Measurements from ENCODE around the gene RPRD1B. TPM values are rescaled to one million over a fixed set of nuclear protein-coding genes. Genes with fewer than 3 reads are reported as not detected.

The RPRD1B gene
- total and polyA plus RNA-seq, 2 of the 13 experiments (the other 11 are each of a cell fraction or from before 2014, with no cell fraction given), result 31.1 to 41.5 TPM

DNA sequence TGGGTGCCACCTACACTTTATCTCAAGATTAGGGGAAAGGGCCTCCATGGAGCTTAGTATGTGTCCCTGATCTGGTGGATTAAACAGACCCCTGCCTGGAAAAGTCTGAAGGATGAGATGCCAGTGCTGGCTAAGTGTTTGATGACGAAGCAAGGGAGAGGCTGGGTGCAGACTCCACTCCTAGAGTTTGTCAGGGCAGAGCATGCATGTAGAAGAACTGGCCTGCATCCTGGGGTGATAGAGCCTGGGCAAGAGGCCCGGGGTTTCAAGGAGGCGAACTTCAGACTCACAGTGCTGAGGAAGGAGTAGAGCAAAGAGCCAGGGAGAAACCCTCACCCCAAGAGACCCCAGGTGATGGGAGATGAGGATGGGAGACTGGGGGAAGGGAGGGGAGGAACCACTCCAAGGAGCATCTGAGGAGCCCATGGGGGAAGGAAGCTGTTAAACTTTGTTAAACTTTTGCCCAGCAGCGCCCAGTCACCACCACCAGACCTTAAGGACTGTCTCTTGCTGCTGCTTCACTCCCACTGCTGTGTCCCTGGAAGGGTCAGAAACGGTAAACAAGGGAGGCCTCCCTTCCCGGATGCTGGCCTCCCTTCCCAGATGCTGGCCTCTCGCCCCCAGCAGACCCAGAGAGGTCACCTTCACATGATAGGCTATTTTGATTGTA, 61.6 kb downstream of the RPRD1B start (continued):
- TF ChIP-seq, protein P1, sequence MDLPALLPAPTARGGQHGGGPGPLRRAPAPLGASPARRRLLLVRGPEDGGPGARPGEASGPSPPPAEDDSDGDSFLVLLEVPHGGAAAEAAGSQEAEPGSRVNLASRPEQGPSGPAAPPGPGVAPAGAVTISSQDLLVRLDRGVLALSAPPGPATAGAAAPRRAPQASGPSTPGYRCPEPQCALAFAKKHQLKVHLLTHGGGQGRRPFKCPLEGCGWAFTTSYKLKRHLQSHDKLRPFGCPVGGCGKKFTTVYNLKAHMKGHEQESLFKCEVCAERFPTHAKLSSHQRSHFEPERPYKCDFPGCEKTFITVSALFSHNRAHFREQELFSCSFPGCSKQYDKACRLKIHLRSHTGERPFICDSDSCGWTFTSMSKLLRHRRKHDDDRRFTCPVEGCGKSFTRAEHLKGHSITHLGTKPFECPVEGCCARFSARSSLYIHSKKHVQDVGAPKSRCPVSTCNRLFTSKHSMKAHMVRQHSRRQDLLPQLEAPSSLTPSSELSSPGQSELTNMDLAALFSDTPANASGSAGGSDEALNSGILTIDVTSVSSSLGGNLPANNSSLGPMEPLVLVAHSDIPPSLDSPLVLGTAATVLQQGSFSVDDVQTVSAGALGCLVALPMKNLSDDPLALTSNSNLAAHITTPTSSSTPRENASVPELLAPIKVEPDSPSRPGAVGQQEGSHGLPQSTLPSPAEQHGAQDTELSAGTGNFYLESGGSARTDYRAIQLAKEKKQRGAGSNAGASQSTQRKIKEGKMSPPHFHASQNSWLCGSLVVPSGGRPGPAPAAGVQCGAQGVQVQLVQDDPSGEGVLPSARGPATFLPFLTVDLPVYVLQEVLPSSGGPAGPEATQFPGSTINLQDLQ (CRISPR knock-in tag; IDR thresholded peaks at IDR 0.05), result no peak
- TF ChIP-seq ZFP36L1 (CRISPR knock-in tag; IDR thresholded peaks at IDR 0.05) (0 out of 2 replicates have a peak, but pooled peaks have one; percentile 35), ZNF790 (CRISPR knock-in tag; IDR thresholded peaks at IDR 0.05; ENCODE audit: borderline replicate concordance) (no peak), ZNF816 (CRISPR knock-in tag; IDR thresholded peaks at IDR 0.05; ENCODE audit: borderline replicate concordance) (no peak), KMT2A (CRISPR knock-in tag; IDR thresholded peaks at IDR 0.05) (no peak), ZNF260 (CRISPR knock-in tag; IDR thresholded peaks at IDR 0.05; ENCODE audit: borderline replicate concordance, low read depth) (no peak), ZNF225 (CRISPR knock-in tag; IDR thresholded peaks at IDR 0.05) (0 out of 2 replicates have a peak, but pooled peaks have one; percentile 52), ZNF224 (CRISPR knock-in tag; IDR thresholded peaks at IDR 0.05) (no peak), ZNF878 (CRISPR knock-in tag; IDR thresholded peaks at IDR 0.05) (peak; percentile 41; the same call in 1 of the 2 replicates), CAMTA2 (CRISPR knock-in tag; IDR thresholded peaks at IDR 0.05; ENCODE audit: borderline replicate concordance) (no peak), SRSF4 (IDR thresholded peaks at IDR 0.05; ENCODE audit: low read depth, low read length, poor library complexity, severe bottlenecking) (no peak), TBX3 (IDR thresholded peaks at IDR 0.05; ENCODE audit: borderline replicate concordance) (no peak), FOXP1 (IDR thresholded peaks at IDR 0.05) (no peak), FOXP1 (CRISPR knock-in tag; IDR thresholded peaks at IDR 0.05) (peak; percentile 61; the same call in 1 of the 2 replicates), ZNF510 (CRISPR knock-in tag; IDR thresholded peaks at IDR 0.05; ENCODE audit: low read depth) (no peak), RELA (CRISPR knock-in tag; IDR thresholded peaks at IDR 0.05) (no peak), STAG1 (CRISPR knock-in tag; IDR thresholded peaks at IDR 0.05) (no peak), GPN1 (CRISPR knock-in tag; IDR thresholded peaks at IDR 0.05; ENCODE audit: borderline replicate concordance) (no peak), ZSCAN25 (CRISPR knock-in tag; IDR thresholded peaks at IDR 0.05) (no peak), ZNF557 (CRISPR knock-in tag; IDR thresholded peaks at IDR 0.05) (no peak), KLF6 (CRISPR knock-in tag; IDR thresholded peaks at IDR 0.05) (no peak), ATF7 (IDR thresholded peaks at IDR 0.05) (no peak), ATF7 (CRISPR knock-in tag; IDR thresholded peaks at IDR 0.05) (no peak), NCOR1 (IDR thresholded peaks at IDR 0.05; ENCODE audit: borderline replicate concordance, low read length) (no peak)
- TF ChIP-seq, protein P2, sequence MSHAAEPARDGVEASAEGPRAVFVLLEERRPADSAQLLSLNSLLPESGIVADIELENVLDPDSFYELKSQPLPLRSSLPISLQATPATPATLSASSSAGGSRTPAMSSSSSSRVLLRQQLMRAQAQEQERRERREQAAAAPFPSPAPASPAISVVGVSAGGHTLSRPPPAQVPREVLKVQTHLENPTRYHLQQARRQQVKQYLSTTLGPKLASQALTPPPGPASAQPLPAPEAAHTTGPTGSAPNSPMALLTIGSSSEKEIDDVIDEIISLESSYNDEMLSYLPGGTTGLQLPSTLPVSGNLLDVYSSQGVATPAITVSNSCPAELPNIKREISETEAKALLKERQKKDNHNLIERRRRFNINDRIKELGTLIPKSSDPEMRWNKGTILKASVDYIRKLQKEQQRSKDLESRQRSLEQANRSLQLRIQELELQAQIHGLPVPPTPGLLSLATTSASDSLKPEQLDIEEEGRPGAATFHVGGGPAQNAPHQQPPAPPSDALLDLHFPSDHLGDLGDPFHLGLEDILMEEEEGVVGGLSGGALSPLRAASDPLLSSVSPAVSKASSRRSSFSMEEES (CRISPR knock-in tag; IDR thresholded peaks at IDR 0.05), result no peak
- TF ChIP-seq, protein P3, sequence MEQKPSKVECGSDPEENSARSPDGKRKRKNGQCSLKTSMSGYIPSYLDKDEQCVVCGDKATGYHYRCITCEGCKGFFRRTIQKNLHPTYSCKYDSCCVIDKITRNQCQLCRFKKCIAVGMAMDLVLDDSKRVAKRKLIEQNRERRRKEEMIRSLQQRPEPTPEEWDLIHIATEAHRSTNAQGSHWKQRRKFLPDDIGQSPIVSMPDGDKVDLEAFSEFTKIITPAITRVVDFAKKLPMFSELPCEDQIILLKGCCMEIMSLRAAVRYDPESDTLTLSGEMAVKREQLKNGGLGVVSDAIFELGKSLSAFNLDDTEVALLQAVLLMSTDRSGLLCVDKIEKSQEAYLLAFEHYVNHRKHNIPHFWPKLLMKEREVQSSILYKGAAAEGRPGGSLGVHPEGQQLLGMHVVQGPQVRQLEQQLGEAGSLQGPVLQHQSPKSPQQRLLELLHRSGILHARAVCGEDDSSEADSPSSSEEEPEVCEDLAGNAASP (CRISPR knock-in tag; IDR thresholded peaks at IDR 0.05; ENCODE audit: borderline replicate concordance), result peak; percentile 84
